Progenitor cell of endocrine pancreas (in vitro differentiated cells): ENCODE measurements around the gene DRP2. TPM values are rescaled to one million over a fixed set of nuclear protein-coding genes. Genes with fewer than 3 reads are reported as not detected.

Experiments
- DNase-seq: peaks from one replicate; pipeline ENCODE4 v3.0.0; 2021; ENCODE audit warnings: low spot score; ENCODE audit not compliant: unreplicated experiment
- H3K27ac Mint-ChIP-seq: 2 replicates; pipeline ENCODE4 v1.8.0; 2021; ENCODE audit warnings: mild to moderate bottlenecking, moderate library complexity, mixed read lengths
- H3K27me3 Mint-ChIP-seq: 2 replicates; pipeline ENCODE4 v1.8.0; 2021; ENCODE audit warnings: mixed read lengths
- H3K36me3 Mint-ChIP-seq: 2 replicates; pipeline ENCODE4 v1.8.0; 2022; ENCODE audit warnings: mixed read lengths; ENCODE audit not compliant: insufficient read depth
- H3K4me1 Mint-ChIP-seq: 2 replicates; pipeline ENCODE4 v1.8.0; 2021; ENCODE audit warnings: low read depth, mixed read lengths
- H3K4me3 Mint-ChIP-seq: 2 replicates; pipeline ENCODE4 v1.8.0; 2021; ENCODE audit warnings: low read depth, mild to moderate bottlenecking, moderate library complexity, mixed read lengths
- H3K9me3 Mint-ChIP-seq: 2 replicates; pipeline ENCODE4 v1.8.0; 2021; ENCODE audit warnings: low read depth, mixed read lengths
- CTCF ChIP-seq: fragments of 200-600 bp; sonication (generic); IDR thresholded peaks from one replicate; pipeline ENCODE4 v1.5.0; 2021; ENCODE audit warnings: antibody characterized with exemption, mild to moderate bottlenecking; ENCODE audit not compliant: unreplicated experiment
- total RNA-seq: library from RNA; stranded (reverse); gene quantifications from 2 replicates; pipeline ENCODE4 v1.2.1, GENCODE V29; 2021

Gene DRP2
- total RNA-seq, 1 donor from 2014 or later: 0.29 TPM

GRCh38 chrX:101208152-101208905 is 11.3 kb upstream of the DRP2 start:
- Mint-ChIP-seq H3K4me3 (no peak overlapping the region), H3K4me1 (peaks cover 3% of the 10 kb centered on the region), H3K36me3 (no peaks in the 10 kb centered on the region), H3K9me3 (peaks cover 10% of the 10 kb centered on the region), H3K27me3 (no peaks in the 10 kb centered on the region), H3K27ac (no peak overlapping the region)
- no peak for TF ChIP-seq CTCF
- DNase-seq: no peak

DNA sequence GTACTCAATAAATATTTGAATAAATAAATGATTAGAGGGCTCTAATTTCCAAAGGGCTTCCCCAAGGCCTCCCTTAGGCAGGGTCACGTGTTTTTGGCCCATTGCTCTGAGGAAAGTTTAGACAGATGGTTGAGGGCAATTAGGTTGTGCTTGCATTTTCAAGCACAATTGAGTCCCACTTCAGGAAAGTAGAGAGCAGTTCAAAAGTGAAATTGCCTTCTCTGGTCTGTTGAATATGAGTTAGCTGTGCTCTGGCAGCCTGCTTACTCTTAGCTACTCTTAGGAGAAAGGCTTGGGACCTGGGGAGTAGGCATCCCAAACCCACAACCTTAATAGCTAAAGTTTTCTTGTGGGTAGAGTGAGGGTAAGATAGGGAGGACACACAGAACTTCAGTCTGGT is 9.0 kb upstream of the DRP2 start:
- Mint-ChIP-seq H3K36me3 (no peaks in the 10 kb centered on the region), H3K27ac (no peak overlapping the region), H3K27me3 (no peaks in the 10 kb centered on the region), H3K4me3 (no peak overlapping the region), H3K9me3 (peaks cover 17% of the 10 kb centered on the region), H3K4me1 (peaks cover 3% of the 10 kb centered on the region)
- TF ChIP-seq CTCF: no peak
- DNase-seq: no peak

DNA sequence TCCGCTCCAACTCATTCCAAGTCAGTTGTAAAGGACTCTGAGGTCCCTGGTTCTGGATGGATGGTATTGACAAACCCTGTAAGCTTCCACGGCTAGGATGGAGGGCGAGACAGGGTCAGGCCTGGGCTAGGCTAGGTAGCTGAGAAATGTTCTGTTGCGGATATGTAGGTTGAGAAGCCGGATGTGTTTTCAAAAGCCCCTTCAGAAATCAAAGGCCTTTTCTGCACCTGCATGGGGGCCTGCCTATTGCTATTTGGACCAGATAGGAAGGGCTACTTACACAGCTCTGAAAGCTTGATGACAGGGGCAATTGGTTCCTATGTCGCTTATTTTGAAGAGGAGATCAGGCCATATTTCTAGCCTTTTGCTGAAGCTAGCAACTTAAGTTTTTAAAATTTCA is 1.9 kb upstream of the DRP2 start:
- DNase-seq: no peak
- Mint-ChIP-seq H3K9me3 (peaks cover 24% of the 10 kb centered on the region), H3K4me3 (no peak overlapping the region), H3K27ac (no peak overlapping the region), H3K36me3 (no peaks in the 10 kb centered on the region), H3K27me3 (no peaks in the 10 kb centered on the region), H3K4me1 (peaks cover 2% of the 10 kb centered on the region)
- no peak for TF ChIP-seq CTCF

DNA sequence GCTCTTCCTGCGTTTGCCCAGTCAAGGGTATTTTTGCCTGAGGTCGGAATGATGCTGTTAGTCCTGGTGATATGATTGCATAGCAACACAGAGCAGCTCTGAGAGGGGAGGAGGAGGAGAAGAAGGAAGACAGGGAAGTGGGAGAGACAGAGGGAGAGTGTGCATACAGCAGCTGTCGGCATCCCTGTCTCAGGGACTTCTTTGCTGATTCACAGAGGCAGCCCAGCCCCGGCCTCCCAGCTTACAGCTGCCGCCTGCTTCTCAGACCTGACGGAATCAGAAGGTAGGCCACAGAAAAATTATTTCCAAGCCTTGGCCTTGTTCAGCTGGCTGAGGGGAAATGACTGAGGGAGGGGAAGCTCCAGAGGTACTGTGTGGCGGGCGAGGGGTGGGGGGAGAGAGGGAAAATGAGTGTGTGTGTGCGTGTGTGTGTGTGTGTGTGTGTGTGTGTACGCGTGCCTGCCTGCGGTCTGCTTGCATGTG is 319 bp downstream of the DRP2 start:
- Mint-ChIP-seq H3K4me3 (no peak overlapping the region), H3K9me3 (peaks cover 18% of the 10 kb centered on the region), H3K36me3 (no peaks in the 10 kb centered on the region), H3K27ac (no peak overlapping the region), H3K4me1 (peaks cover 2% of the 10 kb centered on the region), H3K27me3 (no peaks in the 10 kb centered on the region)
- no peak for TF ChIP-seq CTCF
- no peak for DNase-seq

- no peak overlapping the region for H3K27ac Mint-ChIP-seq
- no peak overlapping the region for H3K4me3 Mint-ChIP-seq
- DNase-seq: no peak
- peaks cover 2% of the 10 kb centered on the region for H3K4me1 Mint-ChIP-seq
- H3K36me3 Mint-ChIP-seq: no peaks in the 10 kb centered on the region
- H3K9me3 Mint-ChIP-seq: peaks cover 14% of the 10 kb centered on the region
- no peak for TF ChIP-seq CTCF
- H3K27me3 Mint-ChIP-seq: no peaks in the 10 kb centered on the region
Observed at GRCh38 chrX:101220662-101221260, 1.2 kb downstream of the DRP2 start.
